ENCODE measurements around the gene MRTFA.

DNA sequence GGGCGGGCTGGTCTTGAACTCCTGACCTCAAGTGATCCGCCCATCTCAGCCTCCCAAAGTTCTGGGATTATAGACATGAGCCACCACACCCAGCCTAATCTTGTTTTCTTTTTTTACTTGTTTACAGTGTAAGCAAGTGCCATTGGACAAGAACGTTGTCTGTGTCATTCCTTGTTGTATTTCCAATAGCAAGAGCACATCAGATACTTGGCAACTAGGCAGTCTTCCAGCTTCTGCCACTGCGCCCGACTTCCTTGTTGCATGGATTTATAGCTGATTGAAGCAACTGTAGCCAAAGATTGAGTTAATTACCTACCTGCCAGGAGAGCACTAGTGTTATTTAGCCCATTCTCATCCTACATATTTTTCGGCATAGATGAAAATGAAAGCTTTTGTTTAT lies 269.2 kb downstream of the MRTFA start:
- TF ChIP-seq POLR2A (IDR thresholded peaks at IDR 0.05) = no peak
- TF ChIP-seq EP300 (IDR thresholded peaks at IDR 0.05) = no peak
